T47D (cell line): Measurements from ENCODE around the gene PTRH1.
"Not testable (repeated sequence)": the region's sequence is repeated elsewhere in the genome, so short reads cannot be mapped to it uniquely, and the experiment has no call there.

Experiments
- DNase-seq, 2 experiments: peaks; one replicate each; pipeline versions ENCODE4 v3.0.0 to v3.0.0-alpha.2; 2011 to 2012; ENCODE audit warnings: low read depth in 1 of 2, low spot score in 1 of 2
- JUND ChIP-seq: IDR thresholded peaks from 2 replicates; pipeline ENCODE4 v1.6.1; 2012; ENCODE audit warnings: low read depth
- in situ Hi-C: cut with HindIII; loops from 2 replicates; pipeline ENCODE4 v1.10.0; 2016; ENCODE audit warnings: low sequenced_read_pairs, low pct_unique_long_range_greater_than_20kb

Gene PTRH1

GRCh38 chr9:127715470-127716337 is at the start of gene PTRH1, which contains the start of gene TTC16:
Gene PTRH1, minus strand, starts transcription at chr9:127715663. Its CDS starts 24 bp downstream, at chr9:127715639.
Gene TTC16, plus strand, starts transcription at chr9:127716079. Its CDS starts 67 bp downstream, at chr9:127716146.
- TF ChIP-seq JUND = no peak
- in situ Hi-C loops = no loop called here
- peak; percentile 98 to 99 for DNase-seq

DNA sequence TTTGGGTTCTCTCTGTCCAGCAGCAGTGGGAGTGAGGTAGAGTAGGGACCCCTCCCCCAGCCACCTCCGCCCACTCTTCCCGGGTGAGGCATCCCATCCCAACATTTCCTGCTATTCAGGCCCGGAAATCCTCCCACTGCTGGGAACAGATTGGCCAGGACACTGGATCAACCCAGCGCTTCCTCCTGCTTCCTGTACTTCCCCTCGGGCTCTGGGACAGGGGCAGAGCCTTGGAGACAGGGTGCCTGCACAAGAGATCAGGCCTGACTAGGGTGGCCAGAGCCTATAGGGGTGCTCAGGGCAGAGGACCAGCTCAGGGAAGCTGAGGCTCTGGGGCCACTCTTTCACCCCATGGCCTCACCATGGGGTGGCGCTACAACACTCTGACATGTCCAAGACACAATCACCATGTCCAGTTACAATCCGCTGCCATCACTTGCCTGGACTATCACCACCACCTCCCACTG is 48.5 kb upstream of the PTRH1 start:
- in situ Hi-C loops = no loop called here
- peak in 1 of 2 experiments; percentile 58 for DNase-seq
- TF ChIP-seq JUND = no peak

GRCh38 chr9:127762111-127762676 is 46.7 kb upstream of the PTRH1 start:
- no peak for TF ChIP-seq JUND
- no peak for DNase-seq
- in situ Hi-C loops = no loop called here

DNA sequence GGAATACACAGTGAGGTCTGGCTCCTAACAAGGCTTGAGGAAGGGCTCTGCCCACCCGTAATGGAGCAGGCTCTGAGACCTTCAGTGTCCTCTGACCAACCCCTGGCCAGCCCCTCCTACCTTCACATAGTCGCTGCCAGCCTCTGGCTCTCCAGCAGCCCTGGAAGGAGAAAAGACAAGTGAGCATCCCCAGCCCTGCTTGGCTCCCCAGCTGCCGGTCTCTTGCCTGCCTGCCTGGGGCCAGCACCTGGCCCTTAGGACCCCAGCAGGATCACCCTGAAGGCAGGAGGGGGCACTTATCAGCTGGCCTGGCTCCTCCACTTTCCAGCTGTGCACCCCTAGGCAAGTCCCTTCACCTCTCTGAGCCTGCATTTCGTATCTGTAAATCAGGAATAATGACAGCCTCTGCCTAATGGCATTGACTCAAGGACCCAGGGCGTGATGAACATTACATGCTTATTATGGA is 46.1 kb upstream of the PTRH1 start:
- TF ChIP-seq JUND = no peak
- in situ Hi-C loops = no loop called here
- no peak for DNase-seq

DNA sequence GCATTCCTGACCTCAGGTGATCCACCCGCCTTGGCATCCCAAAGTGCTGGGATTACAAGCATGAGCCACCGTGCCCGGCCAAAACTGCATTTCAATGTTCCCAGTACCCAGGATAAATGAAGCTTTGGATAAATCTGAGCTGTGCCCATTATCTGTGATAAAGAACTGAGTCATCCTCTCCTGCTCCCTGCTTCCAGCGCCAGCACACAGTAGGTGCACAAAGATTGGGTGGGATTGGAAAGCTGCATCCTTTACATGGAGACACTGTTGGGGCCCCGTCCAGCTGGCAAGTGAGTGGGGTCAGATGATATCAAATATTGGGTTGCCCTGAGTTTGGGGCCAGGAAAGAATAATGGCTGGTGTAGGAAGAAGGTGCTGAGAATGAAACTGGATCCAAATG is 45.6 kb upstream of the PTRH1 start:
- in situ Hi-C loops = no loop called here
- no peak for TF ChIP-seq JUND
- DNase-seq = no peak

DNA sequence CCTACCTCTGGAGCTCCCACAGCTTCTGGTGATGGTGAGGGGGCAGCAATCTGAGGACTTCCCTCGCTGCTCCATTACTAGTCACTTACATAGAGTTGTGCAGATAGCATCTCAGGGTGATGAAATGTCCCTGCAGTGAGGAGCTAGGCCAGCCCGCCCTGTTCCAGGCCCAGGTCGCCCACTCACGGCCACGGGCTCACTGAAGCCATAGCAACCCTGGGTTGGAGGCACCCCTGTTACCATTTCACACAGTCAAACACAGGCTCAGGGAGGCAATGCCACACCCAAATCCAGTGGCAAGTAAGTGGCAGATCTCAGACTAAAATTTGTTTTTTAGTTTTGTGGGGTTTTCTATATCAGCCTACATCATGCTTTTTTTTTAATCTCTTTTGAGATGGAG is 43.4 kb upstream of the PTRH1 start:
- in situ Hi-C loops = no loop called here
- DNase-seq = no peak
- no peak for TF ChIP-seq JUND

- DNase-seq, in situ Hi-C loops: not testable (repeated sequence)
Measured at GRCh38 chr9:127756776-127757175, 41.3 kb upstream of the PTRH1 start.

DNA sequence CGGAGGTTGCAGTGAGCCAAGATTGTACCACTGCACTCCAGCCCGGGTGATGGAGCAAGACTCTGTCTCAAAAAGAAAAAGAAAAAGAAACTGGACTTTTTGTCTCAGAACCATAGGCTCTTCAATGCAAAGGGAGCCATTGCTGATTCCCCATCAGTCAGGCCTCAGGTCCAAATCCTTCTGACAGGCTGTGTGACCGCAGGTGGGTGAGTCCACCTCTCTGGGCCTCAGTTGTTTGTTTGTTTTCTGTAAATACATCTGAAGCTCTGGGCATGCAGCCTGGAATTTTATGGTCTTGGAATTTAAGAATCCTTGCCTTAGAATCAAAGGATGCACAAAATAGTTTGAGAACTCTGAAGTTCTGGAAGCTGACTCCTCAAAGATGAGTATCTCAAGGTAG is 40.8 kb upstream of the PTRH1 start:
- no peak for TF ChIP-seq JUND
- in situ Hi-C loops = no loop called here
- no peak for DNase-seq

DNA sequence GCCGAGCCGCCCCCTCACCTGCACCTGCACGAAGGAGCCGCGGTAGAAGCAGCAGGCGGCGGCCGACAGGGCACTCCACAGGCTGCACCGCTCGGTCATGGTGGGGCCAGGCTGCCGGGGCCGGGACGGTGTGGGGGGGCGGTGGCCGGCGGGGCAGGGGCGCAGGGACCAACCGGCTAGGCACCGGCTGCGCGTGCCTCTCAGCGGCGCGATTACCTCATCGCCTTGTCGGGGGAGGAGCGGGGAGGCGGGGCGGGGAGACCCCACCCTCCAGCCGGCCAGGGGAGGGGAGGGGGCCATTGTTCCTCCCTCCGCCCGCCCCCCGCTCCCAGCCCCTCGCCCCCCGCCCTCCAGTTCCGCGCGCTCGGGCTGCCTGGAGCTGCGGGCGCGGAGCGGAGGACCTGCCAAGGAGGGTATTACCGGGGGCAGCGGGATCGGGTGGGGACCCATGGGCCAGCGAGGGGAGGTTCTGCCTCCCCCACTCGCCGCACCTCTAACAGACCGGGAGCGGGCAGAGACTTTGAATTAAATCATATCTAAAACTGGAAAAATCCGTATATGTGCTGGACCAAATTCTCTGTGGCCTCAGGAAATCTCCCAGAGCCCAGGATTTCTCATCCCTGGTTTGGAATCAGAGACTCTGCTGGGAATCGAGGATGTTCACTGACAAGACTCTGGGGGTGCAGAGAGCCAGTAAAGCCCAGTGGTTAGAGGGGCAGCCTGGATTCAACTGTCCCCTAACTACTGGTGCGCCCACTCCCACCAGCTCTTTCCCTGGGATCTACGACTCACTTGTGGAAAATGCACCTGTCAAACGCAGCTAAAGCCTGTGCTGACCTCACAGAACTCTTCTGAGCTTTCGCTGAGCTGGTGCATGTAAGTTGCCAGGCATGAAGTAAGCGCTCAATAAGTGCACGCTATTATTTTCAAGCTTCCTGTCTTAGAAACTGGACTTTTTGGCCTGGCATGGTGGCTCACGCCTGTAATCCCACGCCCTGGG is 39.9 kb upstream of the PTRH1 start:
- in situ Hi-C loops = no loop called here
- no peak for TF ChIP-seq JUND
- no peak for DNase-seq

DNA sequence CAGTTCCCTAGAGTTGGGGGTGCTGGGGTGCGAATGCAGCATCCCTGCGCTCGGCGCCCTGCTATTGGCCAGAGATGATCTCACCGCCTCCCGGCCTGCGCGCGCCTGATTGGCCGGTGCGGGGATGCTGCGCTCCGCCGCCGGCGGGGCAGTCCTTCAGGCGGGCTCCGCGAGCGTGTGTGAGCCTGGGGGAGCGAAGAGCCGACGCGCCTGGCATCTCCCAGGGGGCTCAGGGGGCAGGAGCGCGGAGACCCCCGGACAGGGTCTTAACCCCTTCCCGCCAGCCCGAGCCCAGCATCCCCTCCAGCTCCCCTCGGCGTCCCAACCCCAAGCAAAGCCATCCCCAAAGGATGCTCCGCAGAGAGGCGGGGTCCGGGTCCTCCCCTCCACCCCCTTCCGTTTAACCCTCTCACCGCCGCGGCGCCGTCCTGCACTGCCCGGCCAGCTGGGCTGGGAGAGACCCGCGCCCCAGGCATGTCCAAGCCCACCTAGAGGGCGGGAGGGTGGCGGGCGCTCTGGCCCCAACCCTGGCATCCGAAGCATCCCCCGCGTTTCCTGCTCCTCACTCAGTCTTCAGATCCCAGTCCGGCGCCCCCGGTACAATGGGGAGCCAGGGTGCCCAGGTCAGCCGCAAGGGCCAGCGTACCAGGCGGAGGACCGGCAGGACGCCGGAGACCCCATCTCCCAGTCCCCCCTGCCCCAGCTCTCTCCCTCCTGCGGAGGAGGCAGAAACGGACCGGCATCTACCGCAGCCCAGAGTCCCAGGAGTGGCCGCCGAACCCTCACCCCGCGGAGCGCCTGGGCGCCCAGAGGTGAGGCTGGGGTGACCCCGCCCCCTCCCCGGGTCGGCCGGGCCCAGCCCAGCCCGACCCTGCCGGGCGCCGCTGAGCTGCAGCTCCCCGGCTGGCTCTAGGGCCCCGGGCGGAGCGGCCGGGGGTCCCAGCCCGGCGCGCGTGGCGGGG is 38.9 kb upstream of the PTRH1 start:
- in situ Hi-C loops = no loop called here
- no peak for DNase-seq
- TF ChIP-seq JUND = no peak

- no peak for DNase-seq
- TF ChIP-seq JUND = no peak
- in situ Hi-C loops = no loop called here
Measured at GRCh38 chr9:127753622-127754021, 38.2 kb upstream of the PTRH1 start.
